HL-60/S4 (cell line): ENCODE measurements around the gene TECR.

Experiments
- in situ Hi-C: fragments of 300-500 bp; cut with MboI; formaldehyde crosslinking; loops from 2 replicates; pipeline ENCODE4 v1.14.3; 2022; ENCODE audit warnings: low sequenced_read_pairs

The TECR gene

DNA sequence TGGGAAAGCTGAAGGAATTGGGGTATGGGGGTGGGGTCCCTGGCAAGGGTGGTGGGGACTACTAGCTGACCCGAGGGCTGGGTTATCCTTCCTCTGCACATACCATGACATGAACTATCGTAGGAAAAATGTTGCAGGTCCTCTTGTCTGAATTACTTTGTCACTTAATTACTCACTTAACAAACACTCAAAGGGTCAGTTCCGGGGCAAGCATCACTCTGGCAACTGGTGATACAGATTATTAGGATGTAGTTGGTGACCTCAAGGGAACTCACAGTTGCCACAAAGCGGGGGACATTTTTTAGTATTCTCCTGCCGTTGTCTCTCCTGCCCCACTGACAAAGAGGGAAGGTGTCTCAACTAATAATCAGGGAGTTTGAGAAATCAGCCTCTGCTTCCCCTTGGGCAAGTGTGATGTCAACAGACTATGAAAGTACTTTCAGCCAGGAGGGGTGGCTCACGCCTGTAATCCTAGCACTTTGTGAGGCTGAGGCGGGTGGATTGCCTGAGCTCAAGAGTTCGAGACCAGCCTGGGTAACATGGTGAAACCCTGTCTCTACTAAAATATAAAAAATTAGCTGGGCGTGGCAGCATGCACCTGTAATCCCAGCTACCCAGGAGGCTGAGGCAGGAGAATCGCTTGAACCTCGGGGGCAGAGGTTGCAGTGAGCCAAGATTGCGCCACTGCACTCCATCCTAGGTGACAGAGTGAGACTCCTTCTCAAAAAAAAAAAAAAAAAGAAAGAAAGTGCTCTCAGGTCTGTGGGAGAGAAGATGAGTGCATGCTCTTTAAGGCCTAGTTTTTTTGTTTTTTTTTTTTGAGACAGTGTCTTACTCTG, 21.5 kb upstream of the TECR start:
- in situ Hi-C loops = no loop called here

GRCh38 chr19:14510311-14511228, 18.8 kb upstream of the TECR start:
- in situ Hi-C loops = no loop called here

GRCh38 chr19:14511229-14511593, 18.2 kb upstream of the TECR start:
- in situ Hi-C loops = no loop called here

DNA sequence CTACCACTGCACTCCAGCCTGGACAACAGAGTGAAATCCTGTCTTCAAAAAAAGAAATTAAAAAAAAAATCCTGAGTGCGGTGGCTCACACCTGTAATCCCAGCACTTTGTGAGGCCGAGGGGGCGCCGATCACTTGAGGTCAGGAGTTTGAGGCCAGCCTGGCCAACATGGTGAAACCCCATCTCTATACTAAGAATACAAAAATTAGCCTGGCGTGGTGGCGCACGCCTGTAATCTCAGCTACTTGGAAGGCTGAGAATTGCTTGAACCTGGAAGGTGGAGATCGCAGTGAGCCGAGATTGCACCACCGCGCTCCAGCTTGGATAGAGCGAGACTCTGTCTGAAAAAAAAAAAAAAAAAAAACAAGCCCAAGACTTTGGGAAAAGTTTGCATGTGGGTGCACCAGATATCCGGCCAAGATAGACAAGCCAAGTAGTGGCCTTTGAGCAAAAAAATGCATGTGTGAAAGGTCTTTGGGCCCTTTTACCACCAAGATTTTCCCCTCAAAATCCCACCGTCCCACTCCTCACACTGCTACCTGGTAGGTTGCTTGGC, 16.9 kb upstream of the TECR start:
- in situ Hi-C loops = no loop called here

DNA sequence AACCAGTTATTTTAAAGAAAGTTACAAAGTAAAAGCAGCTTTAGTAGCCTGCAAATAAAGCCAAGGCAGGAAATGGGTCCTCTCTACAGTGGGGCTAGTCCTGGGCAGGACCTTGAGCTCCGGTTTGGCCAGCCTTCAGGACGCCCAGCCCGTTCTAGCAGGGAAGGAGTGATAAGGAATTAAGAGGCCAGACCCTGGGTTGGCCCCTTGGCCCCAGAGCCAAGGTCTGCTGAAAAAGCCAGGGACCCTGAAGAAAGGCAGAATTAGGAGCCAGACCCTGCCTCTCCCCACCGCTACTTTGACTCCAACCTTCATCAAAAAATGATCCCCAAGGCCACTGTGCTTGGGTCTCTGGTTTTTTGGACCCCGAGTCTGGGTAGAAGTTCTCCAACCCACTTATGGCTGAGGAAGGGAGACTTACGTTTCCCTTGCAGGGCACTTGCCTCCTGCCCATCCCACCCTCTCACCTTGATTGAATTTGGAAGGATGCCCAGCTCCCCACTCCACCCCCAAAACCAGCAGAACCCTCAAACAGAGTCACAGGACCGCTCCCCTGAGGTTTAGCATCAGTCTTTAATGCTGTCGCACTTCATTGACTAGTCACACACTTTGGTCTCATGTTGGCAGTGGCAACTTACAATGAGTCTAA, 15.1 kb upstream of the TECR start:
- in situ Hi-C loops = no loop called here

DNA sequence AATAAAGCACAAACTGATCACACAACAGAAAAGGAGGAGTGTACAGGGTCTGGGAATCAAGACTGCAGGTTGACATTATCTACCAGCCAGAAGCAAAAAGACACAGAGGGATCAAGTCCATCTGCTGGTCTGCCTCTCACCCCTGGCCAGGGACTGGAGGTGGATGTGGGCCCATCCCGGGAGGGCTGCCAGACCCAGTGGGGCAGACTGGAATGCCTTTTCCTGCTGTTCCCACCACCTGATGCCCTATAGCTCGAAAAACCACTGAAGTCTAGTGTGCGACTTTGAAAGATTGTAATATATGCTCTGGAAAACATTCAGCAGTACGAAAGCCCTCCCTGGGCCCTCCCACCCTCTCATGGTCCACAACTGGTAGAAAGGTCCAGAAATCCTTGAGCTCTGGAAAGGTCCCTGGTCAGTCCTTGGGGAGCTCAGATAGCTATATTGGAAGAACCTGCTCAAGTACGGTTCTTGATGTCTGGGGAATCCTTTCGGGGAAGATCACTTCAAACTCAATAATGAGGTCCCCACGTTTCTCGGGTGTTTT, 13.8 kb upstream of the TECR start:
- in situ Hi-C loops = no loop called here

DNA sequence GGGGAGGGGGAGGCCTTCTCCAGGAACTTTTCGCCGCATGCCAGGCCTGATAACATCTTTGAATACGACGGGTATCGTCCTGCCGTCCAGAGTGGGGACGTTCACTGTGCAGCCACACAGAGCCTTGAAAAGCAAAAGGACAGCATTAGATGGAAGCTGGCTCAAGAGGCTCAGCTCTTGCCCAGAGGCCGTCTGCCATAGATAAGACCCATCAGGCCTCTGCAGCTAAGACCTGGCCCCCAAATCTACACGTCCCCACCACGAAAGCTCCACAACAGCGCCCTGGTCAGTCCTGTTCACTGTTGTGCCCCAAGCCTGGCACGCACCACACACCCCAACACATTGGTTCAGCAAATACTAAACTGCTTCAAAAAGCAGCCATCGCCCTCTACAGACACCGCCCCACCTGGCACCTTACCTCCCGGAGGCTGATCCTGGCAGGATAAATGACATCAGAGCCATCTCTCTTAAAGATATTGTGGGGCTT, 13.3 kb upstream of the TECR start:
- in situ Hi-C loops = no loop called here

DNA sequence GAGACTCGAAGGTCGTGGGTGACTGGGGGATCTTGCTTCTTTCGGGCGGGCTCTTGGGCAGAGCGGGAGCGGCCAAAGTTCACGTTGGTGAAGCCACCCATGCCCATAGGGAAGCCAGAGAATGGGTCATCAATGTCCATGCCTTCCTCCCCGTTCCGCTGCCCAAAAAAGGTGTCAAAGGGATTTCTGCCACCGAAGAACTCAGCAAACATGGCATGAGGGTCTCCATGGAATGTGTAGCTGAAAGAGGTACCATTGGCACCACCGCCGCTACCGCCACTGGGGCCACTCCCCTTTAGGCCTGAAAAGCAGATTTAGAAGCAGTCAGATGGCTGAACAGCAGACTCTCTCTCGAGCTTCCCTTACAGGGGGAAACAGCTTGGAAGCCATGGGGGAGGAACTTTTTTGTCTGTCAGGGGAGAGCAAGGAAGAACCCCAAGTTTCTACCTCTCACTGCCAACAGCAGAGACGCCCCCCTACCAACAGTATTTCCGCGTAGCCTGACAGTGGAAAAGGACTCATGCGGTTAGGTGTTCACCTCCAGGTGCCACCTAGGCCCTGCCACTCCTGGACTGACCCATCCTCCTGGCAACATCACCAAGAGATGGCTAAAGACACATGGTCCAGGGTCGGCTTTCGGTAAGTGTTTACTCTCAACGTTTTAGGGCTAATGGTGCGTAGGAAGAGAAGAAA, 12.5 kb upstream of the TECR start:
- in situ Hi-C loops = no loop called here

DNA sequence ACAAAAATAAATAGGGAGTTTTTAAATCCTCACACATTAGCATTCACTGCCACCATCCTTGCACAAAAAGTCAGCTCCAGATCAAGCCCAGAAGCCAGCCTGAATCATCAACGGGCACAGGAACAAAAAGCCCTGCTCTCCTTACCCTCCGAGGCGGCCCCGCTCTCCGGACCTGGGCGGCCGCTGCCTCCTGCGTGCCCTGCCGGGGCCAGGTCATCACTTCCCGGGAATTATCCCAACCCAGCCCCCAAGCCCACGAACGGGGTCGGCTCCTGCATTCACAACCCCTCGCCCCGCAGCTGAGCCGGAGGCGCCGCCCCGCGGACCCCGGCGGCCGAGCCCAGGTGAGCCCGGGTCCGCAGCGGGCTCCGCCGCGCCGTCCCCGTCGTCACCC, 12.0 kb upstream of the TECR start:
- in situ Hi-C loops = no loop called here

DNA sequence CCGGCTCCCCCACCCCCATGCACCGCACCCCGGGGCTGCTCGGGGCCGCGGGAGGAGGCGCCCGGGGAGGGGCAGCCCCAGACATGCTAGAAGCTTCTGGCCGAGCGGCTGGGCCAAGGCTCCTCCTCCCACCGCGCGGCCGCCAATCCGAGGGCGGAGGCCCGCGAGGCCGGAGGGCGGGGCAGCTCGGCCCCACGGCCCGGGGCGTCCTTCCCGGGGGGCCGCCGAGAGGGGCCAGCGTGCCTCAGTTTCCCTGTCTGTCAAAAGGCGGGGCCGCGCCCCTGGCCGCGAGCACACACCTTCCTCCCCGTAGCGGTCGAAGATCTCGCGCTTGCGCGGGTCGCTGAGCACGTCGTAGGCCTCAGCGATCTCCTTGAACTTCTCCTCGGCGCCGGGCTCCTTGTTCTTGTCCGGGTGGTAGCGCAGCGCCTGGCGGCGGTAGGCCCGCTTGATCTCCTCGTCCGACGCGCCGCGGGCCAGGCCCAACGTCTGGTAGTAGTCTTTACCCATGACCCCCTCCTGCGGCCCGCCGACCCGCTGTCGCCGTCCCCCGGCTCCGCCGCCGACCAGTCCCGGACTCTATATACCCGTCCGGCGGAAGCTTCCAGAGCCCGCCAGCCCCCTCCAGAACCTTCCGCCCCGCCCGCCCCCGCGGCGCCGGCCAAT, 11.4 kb upstream of the TECR start, which contains the start of gene DNAJB1:
Gene DNAJB1 (minus strand): TSS at position 558 of the 666 bp plus-strand sequence. CDS start 48 bp downstream, at position 510.
- in situ Hi-C loops = no loop called here

DNA sequence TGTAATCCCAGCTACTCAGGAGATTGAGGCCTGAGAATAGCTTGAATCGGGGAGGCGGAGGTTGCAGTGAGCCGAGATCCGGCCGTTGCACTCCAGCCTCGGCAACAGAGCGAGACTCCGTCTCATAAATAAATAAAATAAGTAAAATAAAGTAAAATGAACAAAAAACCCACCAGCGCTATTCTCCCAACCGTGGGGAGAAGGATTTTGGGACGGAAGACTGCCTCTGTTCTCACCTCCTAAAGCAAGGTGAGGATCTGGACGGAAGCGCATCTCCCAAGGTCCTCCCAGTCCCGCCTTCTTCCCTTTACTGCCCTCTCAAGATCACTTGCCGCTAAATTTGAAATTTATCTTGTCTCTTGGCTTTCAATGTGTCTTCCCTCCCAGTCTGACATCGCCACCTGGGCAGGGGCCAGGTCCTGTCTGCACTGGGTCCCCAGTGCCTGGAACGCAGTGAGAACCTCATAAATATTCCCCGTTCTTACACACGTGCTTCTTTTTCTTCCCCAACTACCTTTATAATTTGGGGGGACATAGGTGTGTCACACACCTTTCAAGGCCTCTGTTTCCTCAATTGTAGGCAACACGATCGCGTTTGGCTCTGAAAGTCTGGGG, 10.0 kb upstream of the TECR start:
- in situ Hi-C loops = no loop called here

GRCh38 chr19:14519860-14520407, 9.5 kb upstream of the TECR start:
- in situ Hi-C loops = no loop called here

DNA sequence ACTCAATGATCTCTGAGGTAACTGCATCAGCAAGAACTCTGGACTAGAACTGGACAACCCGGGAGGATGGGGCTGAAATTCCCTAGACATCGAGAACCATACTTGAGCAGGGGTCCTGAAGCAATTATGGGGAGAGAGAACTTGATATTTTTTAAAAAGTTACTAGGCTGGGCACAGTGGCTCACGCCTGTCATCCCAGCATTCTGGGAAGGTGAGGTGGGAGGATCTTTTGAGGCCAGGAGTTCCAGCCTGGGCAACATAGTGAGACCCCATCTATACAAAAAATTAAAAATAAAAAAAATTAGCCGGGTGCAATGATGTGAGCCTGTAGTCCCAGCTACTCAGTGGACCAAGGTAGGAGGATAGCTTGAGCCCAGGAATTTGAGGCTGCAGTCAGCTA, 8.9 kb upstream of the TECR start:
- in situ Hi-C loops = no loop called here

GRCh38 chr19:14525729-14526128, 3.7 kb upstream of the TECR start:
- in situ Hi-C loops = no loop called here

DNA sequence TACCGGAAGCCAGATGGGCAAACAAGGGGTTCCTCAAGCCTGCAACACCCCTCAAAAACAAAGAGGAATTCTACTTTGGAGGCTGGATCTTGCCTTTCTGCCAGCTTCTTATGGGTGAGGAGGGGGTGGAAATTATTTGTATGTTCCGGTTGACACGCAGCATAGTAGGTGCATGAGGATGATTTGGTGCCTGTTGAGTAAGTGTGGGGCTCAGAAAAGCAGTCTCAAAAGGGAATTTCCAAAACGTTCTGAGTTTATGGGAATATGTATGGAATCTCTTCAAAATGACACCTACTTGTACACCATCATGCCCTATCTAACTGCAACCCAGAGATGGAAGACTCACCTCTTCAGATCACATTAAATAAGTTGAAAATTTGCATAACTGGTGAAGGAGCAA, 3.0 kb upstream of the TECR start:
- in situ Hi-C loops = no loop called here

DNA sequence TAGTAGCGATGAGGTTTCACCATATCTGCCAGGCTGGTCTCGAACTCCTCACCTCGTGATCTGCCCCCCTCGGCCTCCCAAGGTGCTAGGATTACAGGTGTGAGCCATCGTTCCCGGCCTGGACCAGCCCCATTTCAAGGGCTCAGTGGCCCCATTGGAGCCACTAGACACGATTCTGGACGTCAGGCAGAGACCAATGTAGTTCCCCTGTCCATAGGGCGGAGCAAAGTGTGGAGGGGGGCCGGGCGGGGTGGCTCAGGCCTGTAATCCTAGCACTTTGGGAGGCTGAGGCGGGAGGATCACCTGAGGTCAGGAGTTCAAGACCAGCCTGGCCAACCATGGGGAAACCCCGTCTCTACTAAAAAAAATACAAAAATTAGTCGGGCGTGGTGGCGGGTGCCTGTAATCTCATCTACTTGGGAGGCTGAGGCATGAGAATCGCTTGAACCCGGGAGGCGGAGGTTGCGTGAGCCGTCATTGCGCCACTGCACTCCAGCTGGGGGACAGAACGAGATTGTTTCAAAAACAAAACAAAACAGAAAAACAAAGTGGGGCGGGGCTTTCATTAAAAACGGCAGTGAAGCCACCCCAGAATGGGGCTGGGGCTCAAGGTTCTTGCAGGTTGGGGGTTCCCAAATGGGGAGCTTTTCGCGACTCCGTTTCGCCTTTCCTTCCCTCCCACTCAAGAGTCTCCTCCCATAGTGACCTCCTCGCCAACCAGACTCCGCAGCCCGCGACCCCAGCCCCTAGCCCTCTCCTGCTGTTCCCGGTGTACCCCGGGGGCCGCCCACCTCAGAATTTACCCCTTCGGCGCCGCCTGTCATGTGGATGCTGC, 758 bp upstream of the TECR start:
- in situ Hi-C loops = no loop called here

- in situ Hi-C loops = no loop called here
Measured at GRCh38 chr19:14530005-14530348, 583 bp downstream of the TECR start.

DNA sequence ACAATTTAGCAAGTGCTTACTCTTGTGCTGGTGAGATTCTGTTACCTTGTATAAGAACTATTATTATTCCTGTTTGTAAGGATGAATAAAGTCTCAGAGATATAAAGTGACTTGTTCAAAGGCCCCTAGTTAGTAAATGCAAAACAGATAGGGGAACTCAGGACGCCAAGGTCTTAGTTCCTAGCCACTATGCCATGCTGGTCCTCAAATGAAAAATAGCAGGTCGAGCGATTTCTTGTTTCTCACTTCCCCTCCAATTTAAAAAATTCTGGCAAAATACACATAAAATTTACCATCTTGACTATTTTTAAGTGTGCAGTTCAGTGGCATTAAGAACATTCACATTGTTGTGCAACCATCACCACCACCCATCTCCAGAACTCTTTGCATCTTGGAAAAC, 1.1 kb downstream of the TECR start:
- in situ Hi-C loops = no loop called here
